A549 treated with RU486 at 1 μM for 4 hours (cell line): Measurements from ENCODE around the gene PRR5L. TPM values are rescaled to one million over a fixed set of nuclear protein-coding genes. Genes with fewer than 3 reads are reported as not detected.

Source experiments
- total RNA-seq: library from RNA; stranded (reverse); fragments of 200-300 nt; extraction: Qiagen RNA extraction; gene quantifications from 5 replicates; pipeline ENCODE4 v1.2.3, GENCODE V29; 2022; ENCODE audit warnings: low read depth

PRR5L gene, protein sequence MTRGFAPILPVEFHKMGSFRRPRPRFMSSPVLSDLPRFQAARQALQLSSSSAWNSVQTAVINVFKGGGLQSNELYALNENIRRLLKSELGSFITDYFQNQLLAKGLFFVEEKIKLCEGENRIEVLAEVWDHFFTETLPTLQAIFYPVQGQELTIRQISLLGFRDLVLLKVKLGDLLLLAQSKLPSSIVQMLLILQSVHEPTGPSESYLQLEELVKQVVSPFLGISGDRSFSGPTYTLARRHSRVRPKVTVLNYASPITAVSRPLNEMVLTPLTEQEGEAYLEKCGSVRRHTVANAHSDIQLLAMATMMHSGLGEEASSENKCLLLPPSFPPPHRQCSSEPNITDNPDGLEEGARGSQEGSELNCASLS
- 10.3 to 11.8 TPM (median 10.4 TPM) in 5 replicates for total RNA-seq

DNA sequence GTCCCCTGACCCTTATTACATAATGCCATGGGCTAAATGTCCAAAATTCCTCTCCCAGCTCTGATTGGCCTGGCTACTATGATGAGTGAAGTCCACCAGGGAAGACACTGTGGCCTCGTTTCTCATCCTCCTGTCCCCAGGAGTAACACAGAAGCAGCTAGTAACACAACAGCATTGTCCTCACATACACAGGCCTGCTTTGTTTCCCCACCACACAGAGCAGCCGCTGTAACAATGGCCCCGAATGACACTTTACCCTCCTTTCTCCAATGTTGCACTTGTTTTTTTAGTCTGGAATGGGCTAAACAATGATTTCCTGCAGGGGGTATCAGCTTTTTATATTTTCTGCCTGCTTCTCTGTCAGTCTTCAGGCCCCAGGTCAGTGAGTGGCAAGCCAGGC is at the start of gene PRR5L:
Gene PRR5L (plus strand): TSS at position 363 of the 400 bp plus-strand sequence. CDS start 104,834 bp downstream, outside the sequence.

DNA sequence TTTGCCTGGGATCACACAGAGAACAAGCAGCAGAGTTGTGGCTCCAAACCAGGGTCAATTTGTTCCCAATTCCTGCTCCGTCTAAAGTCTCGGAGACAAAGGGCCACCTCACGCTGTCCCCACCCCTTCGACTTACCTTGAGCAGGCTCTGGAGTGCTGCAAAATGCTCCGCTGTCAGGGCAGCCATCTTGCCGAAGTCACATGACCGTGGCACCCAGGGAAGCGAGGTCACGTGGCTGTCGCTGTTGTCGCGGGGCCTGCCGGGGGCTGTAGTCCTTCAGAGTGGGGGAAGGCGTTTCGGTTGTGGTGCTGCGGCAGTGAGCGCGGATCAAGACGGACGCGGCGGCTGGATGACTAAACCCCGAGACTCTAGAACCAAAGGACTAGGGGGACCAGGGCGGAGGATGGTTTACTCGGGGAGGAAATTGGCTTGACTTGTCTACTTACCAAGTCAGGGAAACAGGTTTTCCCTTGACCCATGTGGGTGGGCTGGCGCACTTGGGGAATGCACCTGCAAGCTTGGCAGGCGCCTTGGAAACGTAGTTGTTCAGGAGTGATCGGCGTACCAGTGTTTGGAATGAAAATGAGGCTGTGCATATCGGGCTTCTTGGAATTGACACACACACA is 6.7 kb upstream of the PRR5L start, which contains the start of gene COMMD9:
Gene COMMD9 (minus strand): TSS at position 199 of the 627 bp plus-strand sequence. CDS start 12 bp downstream, at position 187.

DNA sequence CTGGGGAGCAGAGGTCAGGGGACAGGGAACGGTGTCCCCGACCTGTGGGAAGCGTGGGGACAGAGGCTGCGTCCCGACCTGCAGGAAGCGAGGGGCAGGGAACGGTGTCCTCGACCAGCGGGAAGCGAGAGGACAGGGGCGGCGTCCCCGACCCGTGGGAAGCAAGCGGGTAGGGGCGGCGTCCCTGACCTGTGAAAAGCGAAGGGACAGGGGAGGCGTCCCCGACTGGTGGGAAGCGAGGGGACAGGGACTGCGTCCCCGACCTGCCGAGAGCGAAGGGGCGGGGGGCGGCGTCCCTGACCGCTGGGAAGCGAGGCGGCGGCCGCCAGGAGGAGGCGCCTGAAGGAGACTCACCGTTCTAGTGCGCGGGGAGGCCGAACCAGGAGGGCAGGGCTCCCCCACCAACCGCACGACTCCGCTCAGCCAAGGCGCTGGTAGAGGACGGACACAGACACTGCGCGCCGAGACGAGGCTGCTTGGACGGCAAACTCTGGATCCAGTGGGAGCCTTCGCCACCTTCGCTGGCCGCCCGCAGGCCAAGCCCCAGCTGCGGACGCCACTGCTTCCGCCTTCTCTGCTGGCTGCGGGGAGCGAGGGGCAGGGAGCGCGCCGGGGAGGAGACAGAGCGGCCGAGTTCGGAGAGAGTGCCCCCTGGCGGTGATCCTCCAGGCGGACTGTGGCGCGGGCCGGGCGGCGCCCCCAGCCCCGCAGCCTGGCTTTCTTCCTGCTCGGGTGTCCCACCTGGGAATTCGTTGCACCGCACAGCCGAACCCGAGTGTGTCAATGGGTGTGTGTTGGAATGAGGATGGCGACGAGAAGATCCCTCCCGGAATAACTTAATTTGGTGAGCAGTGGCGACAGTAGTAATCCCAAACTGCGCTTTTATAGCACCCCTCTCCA is 213.9 kb downstream of the PRR5L start, which contains the start of gene TRAF6:
Gene TRAF6 (minus strand): TSS at position 579 of the 900 bp plus-strand sequence. CDS start 8,757 bp downstream, outside the sequence.

Other genes starting within 250 kb of the PRR5L start
- 39.7 to 67.4 TPM (median 53.6 TPM) in 5 replicates for gene COMMD9, start 6.9 kb upstream of the PRR5L start, total RNA-seq
- gene TRAF6, start 214.0 kb downstream of the PRR5L start, total RNA-seq, result 7.0 to 8.0 TPM (median 7.6 TPM) in 5 replicates